ENCODE measurements around the gene MPZ. TPM values are rescaled to one million over a fixed set of nuclear protein-coding genes. Genes with fewer than 3 reads are reported as not detected.

MPZ gene
- total and polyA plus RNA-seq, 10 of the 15 experiments (the other 5 are each of a cell fraction or from before 2014, with no cell fraction given) = 0.09 to 6.9 (median 4.7) TPM

- no peak for ATAC-seq
- in situ Hi-C loops (cut with MboI) (no loop called here), intact Hi-C loops (cut with micrococcal nuclease; ENCODE audit: unreplicated experiment) (no loop called here)
- TF ChIP-seq RELB (IDR thresholded peaks at IDR 0.05; ENCODE audit: low read depth) (no peak), NFYB (IDR thresholded peaks at IDR 0.05; ENCODE audit: insufficient read depth, low read depth, low read length) (no peak), RUNX3 (IDR thresholded peaks at IDR 0.05; ENCODE audit: low read length) (no peak), MXI1 (IDR thresholded peaks at IDR 0.05; ENCODE audit: low read depth, low read length) (no peak), BRCA1 (IDR thresholded peaks at IDR 0.05; ENCODE audit: low read depth, low read length) (no peak), MTA3 (IDR thresholded peaks at IDR 0.05; ENCODE audit: borderline replicate concordance, low read length) (no peak), IKZF2 (IDR thresholded peaks at IDR 0.05) (no peak), ZZZ3 (IDR thresholded peaks at IDR 0.05; ENCODE audit: control insufficient read depth, insufficient read length, low read depth) (no peak), ZBTB33 (IDR thresholded peaks at IDR 0.05) (no peak), ESRRA (IDR thresholded peaks at IDR 0.05; ENCODE audit: low read length) (no peak), GABPA (IDR thresholded peaks at IDR 0.05; ENCODE audit: low read depth) (no peak), SUZ12 (IDR thresholded peaks at IDR 0.05; ENCODE audit: unreplicated experiment) (no peak), POU2F2 (IDR thresholded peaks at IDR 0.05; ENCODE audit: borderline replicate concordance, low read depth, low read length) (no peak), KLF5 (IDR thresholded peaks at IDR 0.05; ENCODE audit: partially characterized antibody) (no peak), ZSCAN29 (IDR thresholded peaks at IDR 0.05) (no peak), BHLHE40 (IDR thresholded peaks at IDR 0.05; ENCODE audit: borderline replicate concordance in 1 of 2, low read depth in 2 of 2, low read length in 1 of 2) (no peak)
- TF ChIP-seq, protein P1, sequence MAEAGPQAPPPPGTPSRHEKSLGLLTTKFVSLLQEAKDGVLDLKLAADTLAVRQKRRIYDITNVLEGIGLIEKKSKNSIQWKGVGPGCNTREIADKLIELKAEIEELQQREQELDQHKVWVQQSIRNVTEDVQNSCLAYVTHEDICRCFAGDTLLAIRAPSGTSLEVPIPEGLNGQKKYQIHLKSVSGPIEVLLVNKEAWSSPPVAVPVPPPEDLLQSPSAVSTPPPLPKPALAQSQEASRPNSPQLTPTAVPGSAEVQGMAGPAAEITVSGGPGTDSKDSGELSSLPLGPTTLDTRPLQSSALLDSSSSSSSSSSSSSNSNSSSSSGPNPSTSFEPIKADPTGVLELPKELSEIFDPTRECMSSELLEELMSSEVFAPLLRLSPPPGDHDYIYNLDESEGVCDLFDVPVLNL (IDR thresholded peaks at IDR 0.05; ENCODE audit: low read depth, low read length) = no peak
- H2AFZ ChIP-seq (ENCODE audit: control insufficient read depth, low read depth, low read length) = no peak overlapping the region
- no TSS peak for BruUV-seq (replicated peaks)
- no peak for FAIRE-seq
- H3K36me3 ChIP-seq (ENCODE audit: control insufficient read depth in 2 of 2, insufficient read depth in 2 of 2, low read length in 1 of 2) = no peaks in the 10 kb centered on the region
- no peaks in the 10 kb centered on the region for H3K9me3 ChIP-seq (replicated peaks; ENCODE audit: control insufficient read depth, insufficient read depth, low read length)
- RAD21 ChIA-PET (ENCODE audit: unreplicated experiment) = no interaction called here
- H4K20me1 ChIP-seq (ENCODE audit: control insufficient read depth, insufficient read depth) = no peaks in the 10 kb centered on the region
- H3K9ac ChIP-seq (ENCODE audit: control insufficient read depth, insufficient read depth, low read length) = no peak overlapping the region
- POLR2A ChIA-PET = no interaction called here
- CTCF ChIA-PET = no interaction called here
- no peak overlapping the region for H3K4me3 ChIP-seq
- no peak overlapping the region for H3K27ac ChIP-seq (ENCODE audit: control insufficient read depth, insufficient read depth)
- 0 out of 2 replicates have a peak, but pooled peaks cover under 1% of the 10 kb centered on the region for H3K79me2 ChIP-seq (ENCODE audit: control insufficient read depth, insufficient read depth, low read length)
- no peaks in the 10 kb centered on the region for H3K27me3 ChIP-seq (replicated peaks in 1 of 2; ENCODE audit: control insufficient read depth in 2 of 2, insufficient read depth in 2 of 2, low read length in 1 of 2)
- SMC1A ChIA-PET (ENCODE audit: uncharacterized antibody, unreplicated experiment) = no interaction called here
- 82% methylated on average over 9 of the region's 9 CpGs for WGBS (ENCODE audit: insufficient coverage, insufficient replicate concordance, low lambda C conversion rate, missing lambda C conversion rate)
- H3K4me2 ChIP-seq (ENCODE audit: control insufficient read depth, insufficient read depth) = no peak overlapping the region
- DNase-seq (ENCODE audit: low read depth, low spot score) = no peak
- H3K4me1 ChIP-seq (ENCODE audit: control insufficient read depth, insufficient read depth, low read length) = peaks cover 10% of the 10 kb centered on the region; the same call in 1 of the 2 replicates
These were observed 10.4 kb downstream of the MPZ start for GRCh38 chr1:161299347-161299746.
